H1 (cell line): Measurements from ENCODE around the gene MAPKAPK2. TPM values are rescaled to one million over a fixed set of nuclear protein-coding genes. Genes with fewer than 3 reads are reported as not detected.

Experiments
- CTCF ChIA-PET: fragments of 300-600 bp; sonication (Branson Sonifier 250); formaldehyde crosslinking; loops from one replicate; lab custom pipeline; 2021; ENCODE audit not compliant: partially characterized antibody; lab: Charles Lee
- POLR2A ChIA-PET: fragments of 300-600 bp; sonication (Branson Sonifier 250); formaldehyde crosslinking; loops from one replicate; lab custom pipeline; 2021; ENCODE audit warnings: inconsistent platforms; ENCODE audit not compliant: partially characterized antibody; lab: Charles Lee
- DNase-seq, 2 experiments: peaks; one replicate each; pipeline versions ENCODE4 v3.0.0 to v3.0.0-alpha.2; 2010 to 2022; ENCODE audit warnings: low spot score in 2 of 2, low read depth in 1 of 2, mixed read lengths in 1 of 2
- FAIRE-seq: peaks from 2 replicates; lab custom pipeline; 2011; peaks lifted over from hg19 to GRCh38; lab: Jason Lieb, UNC
- H2AFZ ChIP-seq: 2 replicates; pipeline ENCODE4 v1.8.1; 2012; ENCODE audit warnings: low read length, inconsistent platforms
- H2AK5ac ChIP-seq: 2 replicates; pipeline ENCODE4 v1.6.1; 2013; ENCODE audit warnings: low read depth, low read length
- H2BK120ac ChIP-seq: replicated peaks from 2 replicates; pipeline ENCODE3; 2013; ENCODE audit warnings: low read depth, low read length, inconsistent platforms
- H2BK12ac ChIP-seq: 2 replicates; pipeline ENCODE4 v1.6.1; 2013; ENCODE audit warnings: low read depth, low read length
- H2BK15ac ChIP-seq: 2 replicates; pipeline ENCODE4 v1.6.1; 2013; ENCODE audit warnings: low read length
- H2BK20ac ChIP-seq: 2 replicates; pipeline ENCODE4 v1.6.1; 2013; ENCODE audit warnings: low read length
- H2BK5ac ChIP-seq: 2 replicates; pipeline ENCODE4 v1.6.1; 2013; ENCODE audit warnings: low read depth, low read length
- H3K14ac ChIP-seq: 2 replicates; pipeline ENCODE4 v1.6.1; 2013; ENCODE audit warnings: inconsistent platforms; ENCODE audit not compliant: insufficient read length
- H3K18ac ChIP-seq: 2 replicates; pipeline ENCODE4 v1.6.1; 2013; ENCODE audit warnings: low read length; ENCODE audit errors: extremely low read depth
- H3K23ac ChIP-seq: 2 replicates; pipeline ENCODE4 v1.6.1; 2013; ENCODE audit warnings: inconsistent platforms; ENCODE audit not compliant: insufficient read length
- H3K23me2 ChIP-seq: 2 replicates; pipeline ENCODE4 v1.6.1; 2013; ENCODE audit warnings: low read depth, low read length
- H3K27ac ChIP-seq: 2 replicates; pipeline ENCODE4 v1.6.1; 2011; ENCODE audit warnings: low read depth, low read length, inconsistent platforms
- H3K27me3 ChIP-seq, 4 experiments: replicated peaks in 1 of 4; 1 replicate in 1 of 4; 2 replicates in 3 of 4; pipeline versions ENCODE4 v1.6.1 to v1.8.1; 2011 to 2013; ENCODE audit warnings: low read length in 3 of 4, mild to moderate bottlenecking in 3 of 4, inconsistent platforms in 2 of 4, mixed read lengths in 2 of 4, moderate library complexity in 1 of 4; ENCODE audit not compliant: control insufficient read depth in 3 of 4, insufficient read depth in 3 of 4; ENCODE audit errors: extremely low read depth in 1 of 4
- H3K36me3 ChIP-seq, 4 experiments: 2 replicates each; pipeline versions ENCODE4 v1.6.1 to v1.8.1; 2011 to 2013; ENCODE audit warnings: mild to moderate bottlenecking in 4 of 4, low read length in 3 of 4, moderate library complexity in 2 of 4, control low read depth in 1 of 4, inconsistent platforms in 1 of 4; ENCODE audit not compliant: insufficient read depth in 4 of 4, control insufficient read depth in 2 of 4
- H3K4ac ChIP-seq: replicated peaks from 2 replicates; pipeline ENCODE3; 2013; ENCODE audit warnings: low read length, low read depth, mixed read lengths, inconsistent platforms; ENCODE audit not compliant: insufficient read length
- H3K4me1 ChIP-seq, 4 experiments: replicated peaks in 1 of 4; 1 replicate in 1 of 4; 2 replicates in 3 of 4; pipeline versions ENCODE4 v1.6.1 to v1.8.1; 2011 to 2013; ENCODE audit warnings: low read length in 3 of 4, inconsistent platforms in 2 of 4, mixed read lengths in 1 of 4; ENCODE audit not compliant: insufficient read depth in 4 of 4, control insufficient read depth in 3 of 4
- H3K4me2 ChIP-seq, 2 experiments: 2 replicates each; pipeline versions ENCODE4 v1.6.1 to v1.8.1; 2011 to 2013; ENCODE audit warnings: low read depth in 2 of 2, low read length in 2 of 2, control low read depth in 1 of 2, inconsistent platforms in 1 of 2, mild to moderate bottlenecking in 1 of 2; ENCODE audit not compliant: insufficient read depth in 1 of 2
- H3K4me3 ChIP-seq, 4 experiments: fragments of 200-600, 300-600 bp in 1 of 4; sonication (generic), shearing (Covaris generic), sonication (Bioruptor Twin) in 1 of 4; 2 replicates each; pipeline versions ENCODE4 v1.5.1 to v1.8.1; 2011 to 2016; ENCODE audit warnings: low read length in 4 of 4, low read depth in 3 of 4, control low read depth in 2 of 4, inconsistent platforms in 2 of 4, mild to moderate bottlenecking in 2 of 4, mixed read lengths in 1 of 4, moderate library complexity in 1 of 4; ENCODE audit not compliant: insufficient read depth in 2 of 4; ENCODE audit errors: extremely low read depth in 1 of 4
- H3K56ac ChIP-seq: replicated peaks from 2 replicates; pipeline ENCODE3; 2013; ENCODE audit warnings: low read depth, mild to moderate bottlenecking, mixed read lengths, low read length, inconsistent platforms; ENCODE audit not compliant: insufficient read length
- H3K79me1 ChIP-seq: 2 replicates; pipeline ENCODE4 v1.6.1; 2013; ENCODE audit warnings: low read depth, low read length, control low read depth
- H3K79me2 ChIP-seq, 2 experiments: 2 replicates each; pipeline versions ENCODE4 v1.6.1 to v1.8.1; 2012 to 2013; ENCODE audit warnings: low read length in 2 of 2, mild to moderate bottlenecking in 2 of 2, inconsistent platforms in 1 of 2; ENCODE audit not compliant: insufficient read depth in 2 of 2, control insufficient read depth in 1 of 2
- H3K9ac ChIP-seq, 4 experiments: replicated peaks in 1 of 4; 1 replicate in 1 of 4; 2 replicates in 3 of 4; pipeline versions ENCODE4 v1.6.1 to v1.8.1; 2011 to 2013; ENCODE audit warnings: low read depth in 3 of 4, low read length in 3 of 4, control low read depth in 2 of 4, mild to moderate bottlenecking in 2 of 4, moderate library complexity in 2 of 4, inconsistent platforms in 1 of 4; ENCODE audit errors: extremely low read depth in 1 of 4
- H3K9me3 ChIP-seq, 2 experiments: 2 replicates each; pipeline versions ENCODE4 v1.6.1 to v1.8.1; 2012 to 2013; ENCODE audit warnings: mild to moderate bottlenecking in 2 of 2, moderate library complexity in 2 of 2, control low read depth in 1 of 2, inconsistent platforms in 1 of 2, low read depth in 1 of 2, low read length in 1 of 2, mixed read lengths in 1 of 2; ENCODE audit not compliant: insufficient read depth in 2 of 2
- H4K20me1 ChIP-seq, 2 experiments: replicated peaks in 1 of 2; 2 replicates each; pipeline versions ENCODE3 to v1.8.1; 2011 to 2013; ENCODE audit warnings: inconsistent platforms in 2 of 2, low read length in 2 of 2, mild to moderate bottlenecking in 1 of 2; ENCODE audit not compliant: insufficient read depth in 2 of 2, control insufficient read depth in 1 of 2
- H4K5ac ChIP-seq: 2 replicates; pipeline ENCODE4 v1.6.1; 2013; ENCODE audit warnings: low read length, low read depth, mixed read lengths, inconsistent platforms; ENCODE audit not compliant: insufficient read length
- H4K8ac ChIP-seq: 2 replicates; pipeline ENCODE4 v1.8.0; 2013; ENCODE audit warnings: mild to moderate bottlenecking, moderate library complexity, low read length, inconsistent platforms; ENCODE audit not compliant: insufficient read depth; ENCODE audit errors: extremely low read depth
- H4K91ac ChIP-seq: replicated peaks from 2 replicates; pipeline ENCODE3; 2013; ENCODE audit warnings: low read length, mixed read lengths, inconsistent platforms; ENCODE audit not compliant: insufficient read length
- EGR1 ChIP-seq: IDR thresholded peaks from 2 replicates; pipeline ENCODE4 v1.6.1; 2011; ENCODE audit warnings: low read depth, low read length, borderline replicate concordance
- HDAC2 ChIP-seq, 2 experiments: fragments of 300-600 bp in 1 of 2; sonication (generic) in 1 of 2; IDR thresholded peaks; 2 replicates each; pipeline ENCODE4 v1.6.1; 2011 to 2012; ENCODE audit warnings: low read depth in 2 of 2, low read length in 2 of 2, mild to moderate bottlenecking in 2 of 2, moderate library complexity in 2 of 2, borderline replicate concordance in 1 of 2, inconsistent platforms in 1 of 2
- KDM1A ChIP-seq: fragments of 200-600, 300-600 bp; sonication (generic); IDR thresholded peaks from 2 replicates; pipeline ENCODE4 v1.7.1; 2016; ENCODE audit warnings: mild to moderate bottlenecking, low read length, borderline replicate concordance
- NRF1 ChIP-seq: IDR thresholded peaks from 2 replicates; pipeline ENCODE4 v1.6.1; 2011; ENCODE audit warnings: mild to moderate bottlenecking, low read depth, low read length, improper control_type of control experiment
- PHF8 ChIP-seq: fragments of 200-600 bp; sonication (generic); conservative IDR thresholded peaks from 2 replicates; pipeline ENCODE4 v1.7.1; 2012; ENCODE audit warnings: low read depth, mild to moderate bottlenecking, inconsistent platforms, low read length, moderate library complexity
- TAF7 ChIP-seq: optimal IDR thresholded peaks from 2 replicates; pipeline ENCODE3; 2011; ENCODE audit warnings: low read depth, mild to moderate bottlenecking, inconsistent platforms, low read length, moderate library complexity, borderline replicate concordance
- YY1 ChIP-seq: IDR thresholded peaks from 2 replicates; pipeline ENCODE4 v1.6.1; 2011; ENCODE audit warnings: low read depth, mild to moderate bottlenecking, low read length
- WGBS, 2 experiments: shearing (Covaris generic) in 1 of 2; methylation state at CpG; one replicate each; pipeline versions ENCODE4 v1.1.6 to v1.1.7; 2013 to 2015; ENCODE audit warnings: low lambda C conversion rate in 2 of 2, mixed read lengths in 2 of 2, inconsistent platforms in 1 of 2, low coverage in 1 of 2, missing lambda C conversion rate in 1 of 2; ENCODE audit not compliant: insufficient replicate concordance in 2 of 2, insufficient coverage in 1 of 2, insufficient read length in 1 of 2; ENCODE audit errors: extremely low coverage in 1 of 2, missing lambda C conversion rate in 1 of 2; 5-methylcytosine and 5-hydroxymethylcytosine counted together
- polyA plus RNA-seq, 7 experiments: library from polyadenylated mRNA; depleted of rRNA in 3 of 7; stranded (reverse) in 5 of 7; unstranded in 2 of 7; fragments of >200 nt in 5 of 7; fragments of 200-250 nt in 2 of 7; gene quantifications; 1 replicate in 5 of 7; 2 replicates in 1 of 7; 4 replicates in 1 of 7; pipeline versions ENCODE4 v1.2.1 to v1.2.3, GENCODE V29; 2011 to 2013; ENCODE audit warnings: missing spikeins in 2 of 7, mixed read lengths in 2 of 7
- total RNA-seq: library from RNA; stranded (reverse); fragmentation: NEBNext Ultra II Directional; extraction: Animal tissue kit (Norgen Biotek cat#: 25700); gene quantifications from 2 replicates; pipeline ENCODE4 v1.2.1, GENCODE V29; 2021
- TF ChIP-seq, protein P1 (sequence below): IDR thresholded peaks from 2 replicates; pipeline ENCODE4 v1.6.1; 2011; ENCODE audit warnings: low read depth, mild to moderate bottlenecking, low read length; ENCODE audit not compliant: insufficient read depth

MAPKAPK2 gene
- total and polyA plus RNA-seq, 2 of the 8 experiments (the other 6 are each of a cell fraction or from before 2014, with no cell fraction given): 27.5 to 44.9 TPM

DNA sequence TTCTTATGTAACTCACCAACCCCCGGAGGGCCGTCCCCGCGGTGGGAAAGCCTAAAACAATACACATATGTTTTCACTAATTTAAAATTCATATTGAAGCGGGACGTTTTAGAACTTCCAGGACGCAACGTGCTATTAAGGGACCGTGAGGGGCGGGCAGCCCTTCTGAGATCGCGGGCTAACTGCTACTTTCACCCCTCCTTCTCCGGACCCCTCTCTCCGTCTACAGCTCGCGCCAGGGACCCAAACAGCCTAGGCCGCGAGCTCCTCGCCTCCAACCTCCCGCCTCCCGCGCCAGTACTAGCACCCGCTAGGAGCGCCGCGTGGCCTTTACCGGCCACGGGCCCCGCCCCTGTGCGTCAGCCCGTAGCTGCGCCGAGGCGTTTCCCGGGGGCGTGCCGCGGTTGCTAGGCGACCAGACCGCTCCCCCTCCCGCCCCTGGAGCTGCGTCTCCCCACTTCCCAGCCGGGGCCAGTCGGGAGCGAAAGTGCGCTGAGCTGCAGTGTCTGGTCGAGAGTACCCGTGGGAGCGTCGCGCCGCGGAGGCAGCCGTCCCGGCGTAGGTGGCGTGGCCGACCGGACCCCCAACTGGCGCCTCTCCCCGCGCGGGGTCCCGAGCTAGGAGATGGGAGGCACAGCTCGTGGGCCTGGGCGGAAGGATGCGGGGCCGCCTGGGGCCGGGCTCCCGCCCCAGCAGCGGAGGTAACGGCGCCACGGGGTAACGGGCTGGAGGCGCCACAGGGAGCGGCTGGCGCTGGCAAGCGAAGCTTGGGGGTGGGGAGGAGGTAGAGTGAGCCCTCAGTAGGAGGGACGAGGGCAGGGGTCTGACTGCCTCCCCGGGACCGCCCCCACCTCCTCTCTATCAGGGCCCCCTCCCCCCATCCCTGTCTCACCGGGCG is 49.4 kb upstream of the MAPKAPK2 start, which contains the start of gene DYRK3:
DYRK3 (plus strand) TSS at position 457 of the 898 bp plus-strand sequence; CDS start at position 625, 168 bp downstream.
- H3K4me3 ChIP-seq: peak within 1 kb of the TSS; percentile 66 to 88 (median 79)
- H3K36me3 ChIP-seq: no peaks in the 10 kb centered on the region
- peak within 1 kb of the TSS; percentile 73 for H4K8ac ChIP-seq
- H3K14ac ChIP-seq: no peak within 1 kb of the TSS
- H2AK5ac ChIP-seq: no peak within 1 kb of the TSS
- H3K27me3 ChIP-seq: peaks cover 0 to 4% (median 0%) of the 10 kb centered on the region in 4 experiments; a peak in 2 of 7 replicates
- peak within 1 kb of the TSS; percentile 73; the same call in 1 of the 2 replicates for H3K18ac ChIP-seq
- POLR2A ChIA-PET: interaction anchor here (0.9 to 2.3 kb wide), 10 partner anchors 22 to 274 kb away, joined by 3 to 13 read pairs (median 4); partner anchors contain the start of genes EIF2D and MAPKAPK2
- no peaks in the 10 kb centered on the region for H3K79me2 ChIP-seq
- WGBS, 2 experiments: 2% methylated on average over 60 of the region's 84 CpGs; no CpG with 5 or more reads in 1 of the 2 experiments
- no peak within 1 kb of the TSS for H2BK5ac ChIP-seq
- no peak within 1 kb of the TSS for H3K27ac ChIP-seq
- H3K23me2 ChIP-seq: peaks cover 8% of the 10 kb centered on the region; the same call in 1 of the 2 replicates
- H4K5ac ChIP-seq: peak within 1 kb of the TSS; percentile 62
- H4K20me1 ChIP-seq: no peaks in the 10 kb centered on the region
- peak within 1 kb of the TSS; percentile 75 for H2BK120ac ChIP-seq
- H2BK15ac ChIP-seq: 0 out of 2 replicates have a peak within 1 kb of the TSS, but pooled peaks have one; percentile 12
- peaks cover 0 to 10% (median 4%) of the 10 kb centered on the region in 4 experiments; a peak in 4 of 7 replicates for H3K4me1 ChIP-seq
- H3K9ac ChIP-seq: peak within 1 kb of the TSS in 2 of 4 experiments; percentile 8 to 20; a peak in 3 of 7 replicates
- DNase-seq (peak; percentile 63 to 97), FAIRE-seq (no peak)
- H2BK12ac ChIP-seq: 0 out of 2 replicates have a peak within 1 kb of the TSS, but pooled peaks have one; percentile 64
- H3K4ac ChIP-seq: peak within 1 kb of the TSS; percentile 36
- CTCF ChIA-PET: interaction anchor here (0.7 to 19.2 kb wide), 17 partner anchors 10 to 346 kb away, joined by 3 to 666 read pairs (median 4); partner anchors contain the start of genes EIF2D and IL19
- H3K23ac ChIP-seq: no peak within 1 kb of the TSS
- peak within 1 kb of the TSS; percentile 70 to 76 for H3K4me2 ChIP-seq
- peak within 1 kb of the TSS; percentile 73 for H3K56ac ChIP-seq
- peak within 1 kb of the TSS; percentile 88 for H4K91ac ChIP-seq
- no peaks in the 10 kb centered on the region for H3K79me1 ChIP-seq
- H2BK20ac ChIP-seq: no peak within 1 kb of the TSS
- no peaks in the 10 kb centered on the region for H3K9me3 ChIP-seq
- peak within 1 kb of the TSS; percentile 30; the same call in 1 of the 2 replicates for H2AFZ ChIP-seq
- TF ChIP-seq PHF8: peak; percentile 39; the same call in 1 of the 2 replicates
- peak in 1 of 2 experiments; percentile 77; a peak in 2 of 4 replicates for TF ChIP-seq HDAC2 (IDR thresholded peaks at IDR 0.05; ENCODE audit: borderline replicate concordance in 1 of 2, low read depth in 2 of 2, low read length in 2 of 2)
- no peak for TF ChIP-seq NRF1
- peak; percentile 98 for TF ChIP-seq EGR1
- no peak for TF ChIP-seq TAF7
- peak; percentile 90 for TF ChIP-seq KDM1A
- TF ChIP-seq, protein P1, sequence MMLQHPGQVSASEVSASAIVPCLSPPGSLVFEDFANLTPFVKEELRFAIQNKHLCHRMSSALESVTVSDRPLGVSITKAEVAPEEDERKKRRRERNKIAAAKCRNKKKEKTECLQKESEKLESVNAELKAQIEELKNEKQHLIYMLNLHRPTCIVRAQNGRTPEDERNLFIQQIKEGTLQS: no peak
- TF ChIP-seq YY1: 0 out of 2 replicates have a peak, but pooled peaks have one; percentile 9
